Neural progenitor cell (in vitro differentiated cells): ENCODE data around the gene MRPL51. TPM values are rescaled to one million over a fixed set of nuclear protein-coding genes. Genes with fewer than 3 reads are reported as not detected.

Experiments
- DNase-seq: peaks from one replicate; pipeline ENCODE4 v3.0.0-alpha.2; 2016; ENCODE audit warnings: low spot score
- H2AFZ ChIP-seq: fragments of 200-600 bp; sonication (generic); replicated peaks from 2 replicates; pipeline ENCODE4 v1.6.1; 2016; ENCODE audit warnings: antibody characterized with exemption
- H3F3A ChIP-seq: fragments of 200-600 bp; sonication (generic); 2 replicates; pipeline ENCODE4 v1.6.1; 2016; ENCODE audit warnings: antibody characterized with exemption, low read depth
- H3K27ac ChIP-seq: fragments of 200-600 bp; sonication (generic); 2 replicates; pipeline ENCODE4 v1.5.1; 2016; ENCODE audit warnings: mild to moderate bottlenecking
- H3K27me3 ChIP-seq: fragments of 200-600 bp; sonication (generic); 2 replicates; pipeline ENCODE4 v1.6.1; 2016; ENCODE audit warnings: mild to moderate bottlenecking, moderate library complexity
- H3K36me3 ChIP-seq: fragments of 200-600 bp; sonication (generic); 2 replicates; pipeline ENCODE4 v1.5.1; 2016
- H3K4me1 ChIP-seq: fragments of 200-600 bp; sonication (generic); 2 replicates; pipeline ENCODE4 v1.6.1; 2016; ENCODE audit warnings: mixed run types
- H3K4me2 ChIP-seq: fragments of 200-600 bp; sonication (generic); 2 replicates; pipeline ENCODE4 v1.6.1; 2016
- H3K4me3 ChIP-seq: fragments of 200-600 bp; sonication (generic); 2 replicates; pipeline ENCODE4 v1.5.1; 2016
- H3K79me2 ChIP-seq: fragments of 200-600 bp; sonication (generic); 2 replicates; pipeline ENCODE4 v1.6.1; 2016; ENCODE audit warnings: low read depth
- H3K9ac ChIP-seq: fragments of 200-600 bp; sonication (generic); 2 replicates; pipeline ENCODE4 v1.6.1; 2016
- H3K9me3 ChIP-seq: fragments of 200-600 bp; sonication (generic); 2 replicates; pipeline ENCODE4 v1.5.1; 2016; ENCODE audit warnings: low read depth
- H4K20me1 ChIP-seq: fragments of 200-600 bp; sonication (generic); 2 replicates; pipeline ENCODE4 v1.6.1; 2016; ENCODE audit warnings: low read depth
- H3K27ac Mint-ChIP-seq: 3 replicates; pipeline ENCODE4 v1.8.0; 2021; ENCODE audit warnings: mixed read lengths
- H3K27me3 Mint-ChIP-seq: 2 replicates; pipeline ENCODE4 v1.8.0; 2022; ENCODE audit warnings: low read depth, mild to moderate bottlenecking, inconsistent platforms, moderate library complexity, mixed read lengths; ENCODE audit not compliant: insufficient read depth
- H3K36me3 Mint-ChIP-seq: 3 replicates; pipeline ENCODE4 v1.8.0; 2021; ENCODE audit warnings: mixed read lengths
- H3K4me1 Mint-ChIP-seq: 3 replicates; pipeline ENCODE4 v1.8.0; 2021; ENCODE audit warnings: mixed read lengths
- H3K4me3 Mint-ChIP-seq: 3 replicates; pipeline ENCODE4 v1.8.0; 2021; ENCODE audit warnings: mild to moderate bottlenecking, moderate library complexity, mixed read lengths
- H3K9me3 Mint-ChIP-seq: 3 replicates; pipeline ENCODE4 v1.8.0; 2020; ENCODE audit warnings: mixed read lengths
- CTCF ChIP-seq: fragments of 200-600 bp; sonication (generic); IDR thresholded peaks from 2 replicates; pipeline ENCODE4 v1.5.1; 2017; ENCODE audit warnings: antibody characterized with exemption, mild to moderate bottlenecking
- EZH2 ChIP-seq: fragments of 200-600 bp; sonication (generic); IDR thresholded peaks from 2 replicates; pipeline ENCODE4 v1.6.1; 2017; ENCODE audit warnings: antibody characterized with exemption, mild to moderate bottlenecking, moderate library complexity
- EZH2phosphoT487 ChIP-seq: fragments of 200-600 bp; sonication (generic); IDR thresholded peaks from 2 replicates; pipeline ENCODE4 v1.6.1; 2017; ENCODE audit warnings: antibody characterized with exemption
- total RNA-seq: library from RNA; depleted of rRNA; stranded (reverse); fragments of >200 nt; gene quantifications from 2 replicates; pipeline ENCODE4 v1.2.3, GENCODE V29; 2015; ENCODE audit warnings: low replicate concordance

MRPL51 gene
- total RNA-seq, 1 donor from 2014 or later, result 143 TPM

GRCh38 chr12:6529291-6529737 is 36.3 kb upstream of the MRPL51 start:
- H3K36me3 Mint-ChIP-seq, result peaks cover 49% of the 10 kb centered on the region
- H3K27me3 Mint-ChIP-seq, result peaks cover 9% of the 10 kb centered on the region
- Histone ChIP-seq H2AFZ (no peak overlapping the region), H3K9me3 (no peaks in the 10 kb centered on the region), H3K27me3 (no peaks in the 10 kb centered on the region), H3K27ac (no peak overlapping the region), H3F3A (peaks cover 46% of the 10 kb centered on the region), H3K4me2 (no peak overlapping the region), H4K20me1 (peaks cover 9% of the 10 kb centered on the region), H3K4me1 (peaks cover 22% of the 10 kb centered on the region), H3K36me3 (peaks cover 5% of the 10 kb centered on the region), H3K9ac (no peak overlapping the region), H3K79me2 (peaks cover 23% of the 10 kb centered on the region), H3K4me3 (no peak overlapping the region)
- no peak overlapping the region for H3K4me3 Mint-ChIP-seq
- TF ChIP-seq EZH2phosphoT487, result no peak
- TF ChIP-seq CTCF, result no peak
- no peak for TF ChIP-seq EZH2
- H3K9me3 Mint-ChIP-seq, result no peaks in the 10 kb centered on the region
- H3K4me1 Mint-ChIP-seq, result peaks cover 33% of the 10 kb centered on the region
- no peak overlapping the region for H3K27ac Mint-ChIP-seq
- DNase-seq, result no peak

- no peak for DNase-seq
- peaks cover 8% of the 10 kb centered on the region for H3K36me3 ChIP-seq
- no peaks in the 10 kb centered on the region for H3K9me3 Mint-ChIP-seq
- peaks cover 22% of the 10 kb centered on the region for H3K4me1 ChIP-seq
- no peaks in the 10 kb centered on the region for H3K27me3 ChIP-seq
- H3K36me3 Mint-ChIP-seq, result peaks cover 54% of the 10 kb centered on the region
- H2AFZ ChIP-seq, result no peak overlapping the region
- H4K20me1 ChIP-seq, result peaks cover 9% of the 10 kb centered on the region
- H3K27ac Mint-ChIP-seq, result no peak overlapping the region
- no peak overlapping the region for H3K9ac ChIP-seq
- TF ChIP-seq EZH2phosphoT487, result no peak
- no peak for TF ChIP-seq EZH2
- TF ChIP-seq CTCF, result no peak
- H3K4me2 ChIP-seq, result no peak overlapping the region
- H3K27me3 Mint-ChIP-seq, result peaks cover 4% of the 10 kb centered on the region
- H3K4me3 ChIP-seq, result no peak overlapping the region
- H3K4me1 Mint-ChIP-seq, result peaks cover 30% of the 10 kb centered on the region
- peaks cover 19% of the 10 kb centered on the region for H3K79me2 ChIP-seq
- H3K9me3 ChIP-seq, result no peaks in the 10 kb centered on the region
- no peak overlapping the region for H3K4me3 Mint-ChIP-seq
- H3F3A ChIP-seq, result peaks cover 41% of the 10 kb centered on the region
- H3K27ac ChIP-seq, result no peak overlapping the region
Measured at GRCh38 chr12:6528539-6529235, 35.6 kb upstream of the MRPL51 start.

GRCh38 chr12:6527711-6528110 is 34.6 kb upstream of the MRPL51 start:
- Histone ChIP-seq H3K79me2 (peaks cover 11% of the 10 kb centered on the region), H3K4me2 (no peak overlapping the region), H3K27me3 (no peaks in the 10 kb centered on the region), H3K9ac (no peak overlapping the region), H3K4me3 (no peak overlapping the region), H4K20me1 (peaks cover 9% of the 10 kb centered on the region), H3K4me1 (peaks cover 16% of the 10 kb centered on the region), H3K9me3 (no peaks in the 10 kb centered on the region), H2AFZ (no peak overlapping the region), H3F3A (peaks cover 32% of the 10 kb centered on the region), H3K36me3 (peaks cover 14% of the 10 kb centered on the region), H3K27ac (no peak overlapping the region)
- peaks cover 4% of the 10 kb centered on the region for H3K27me3 Mint-ChIP-seq
- no peak overlapping the region for H3K27ac Mint-ChIP-seq
- no peaks in the 10 kb centered on the region for H3K9me3 Mint-ChIP-seq
- no peak overlapping the region for H3K4me3 Mint-ChIP-seq
- H3K36me3 Mint-ChIP-seq, result peaks cover 59% of the 10 kb centered on the region
- no peak for TF ChIP-seq CTCF
- no peak for TF ChIP-seq EZH2
- no peak for TF ChIP-seq EZH2phosphoT487
- peaks cover 24% of the 10 kb centered on the region for H3K4me1 Mint-ChIP-seq
- DNase-seq, result no peak
